HG02884 (cell line): ENCODE measurements around the gene KCNV2.
A peak's percentile ranks its signal among the peaks of the same experiment; 100 is the strongest.
"Not testable (repeated sequence)": the region's sequence is repeated elsewhere in the genome, so short reads cannot be mapped to it uniquely, and the experiment has no call there.

Experiments used
- ATAC-seq: cut with Tn5 transposase; IDR thresholded peaks from one replicate; pipeline ENCODE4 v1.9.1; 2021; ENCODE audit warnings: mild to moderate bottlenecking, moderate library complexity; ENCODE audit not compliant: unreplicated experiment

KCNV2 gene

GRCh38 chr9:2717385-2717784 lies at the start of gene KCNV2:
Gene KCNV2 (plus strand): TSS chr9:2717510. CDS start chr9:2717740, 230 bp downstream.
- ATAC-seq: no peak

GRCh38 chr9:2673161-2673560 lies 44.1 kb upstream of the KCNV2 start:
- ATAC-seq: no peak

- ATAC-seq: no peak
Observed at GRCh38 chr9:2674141-2674824, 43.0 kb upstream of the KCNV2 start.

GRCh38 chr9:2675834-2676233 lies 41.5 kb upstream of the KCNV2 start:
- no peak for ATAC-seq

- ATAC-seq: no peak
Observed at GRCh38 chr9:2676466-2676865, 40.8 kb upstream of the KCNV2 start.

- no peak for ATAC-seq
Observed at GRCh38 chr9:2677915-2678889, 39.1 kb upstream of the KCNV2 start.

- no peak for ATAC-seq
Observed at GRCh38 chr9:2679011-2679410, 38.3 kb upstream of the KCNV2 start.

GRCh38 chr9:2681981-2682380 lies 35.3 kb upstream of the KCNV2 start:
- ATAC-seq: no peak

GRCh38 chr9:2686911-2687310 lies 30.4 kb upstream of the KCNV2 start:
- ATAC-seq: no peak

GRCh38 chr9:2688636-2689035 lies 28.7 kb upstream of the KCNV2 start:
- no peak for ATAC-seq

GRCh38 chr9:2691212-2691611 lies 26.1 kb upstream of the KCNV2 start:
- no peak for ATAC-seq

- ATAC-seq: no peak
Observed at GRCh38 chr9:2691626-2692025, 25.7 kb upstream of the KCNV2 start.

GRCh38 chr9:2693056-2693455 lies 24.3 kb upstream of the KCNV2 start:
- no peak for ATAC-seq

GRCh38 chr9:2697492-2697891 lies 19.8 kb upstream of the KCNV2 start:
- peak; percentile 81 for ATAC-seq

- no peak for ATAC-seq
Observed at GRCh38 chr9:2700398-2700797, 16.9 kb upstream of the KCNV2 start.

- ATAC-seq: no peak
Observed at GRCh38 chr9:2700909-2701550, 16.3 kb upstream of the KCNV2 start.

GRCh38 chr9:2704504-2704903 lies 12.8 kb upstream of the KCNV2 start:
- no peak for ATAC-seq

GRCh38 chr9:2707256-2707655 lies 10.1 kb upstream of the KCNV2 start:
- ATAC-seq: not testable (repeated sequence)

GRCh38 chr9:2709645-2710101 lies 7.6 kb upstream of the KCNV2 start:
- ATAC-seq: no peak

- ATAC-seq: no peak
Observed at GRCh38 chr9:2711716-2712115, 5.6 kb upstream of the KCNV2 start.

- no peak for ATAC-seq
Observed at GRCh38 chr9:2718001-2718697, 839 bp downstream of the KCNV2 start.
